ENCODE data around the gene NEUROG1. TPM values are rescaled to one million over a fixed set of nuclear protein-coding genes. Genes with fewer than 3 reads are reported as not detected.

Gene NEUROG1
- total RNA-seq, 2 donors from 2014 or later = not detected

- intact Hi-C loops (cut with DNase I) = loop anchor here (10.0 kb wide), 1 partner anchor 650 kb away; no protein-coding TSS in a partner anchor
- Histone ChIP-seq H3K4me3 (no peak overlapping the region), H3K27me3 (replicated peaks; ENCODE audit: insufficient read depth) (no peaks in the 10 kb centered on the region), H3K36me3 (no peaks in the 10 kb centered on the region), H3K9me3 (no peaks in the 10 kb centered on the region), H3K27ac (no peak overlapping the region), H3K4me1 (replicated peaks) (no peaks in the 10 kb centered on the region)
- 83% methylated on average over 6 of the region's 6 CpGs for WGBS
- DNase-seq (ENCODE audit: low spot score) = no peak
- TF ChIP-seq POLR2AphosphoS5 (IDR thresholded peaks at IDR 0.05) (no peak), POLR2A (IDR thresholded peaks at IDR 0.05) (no peak)
- TF ChIP-seq, protein P1, sequence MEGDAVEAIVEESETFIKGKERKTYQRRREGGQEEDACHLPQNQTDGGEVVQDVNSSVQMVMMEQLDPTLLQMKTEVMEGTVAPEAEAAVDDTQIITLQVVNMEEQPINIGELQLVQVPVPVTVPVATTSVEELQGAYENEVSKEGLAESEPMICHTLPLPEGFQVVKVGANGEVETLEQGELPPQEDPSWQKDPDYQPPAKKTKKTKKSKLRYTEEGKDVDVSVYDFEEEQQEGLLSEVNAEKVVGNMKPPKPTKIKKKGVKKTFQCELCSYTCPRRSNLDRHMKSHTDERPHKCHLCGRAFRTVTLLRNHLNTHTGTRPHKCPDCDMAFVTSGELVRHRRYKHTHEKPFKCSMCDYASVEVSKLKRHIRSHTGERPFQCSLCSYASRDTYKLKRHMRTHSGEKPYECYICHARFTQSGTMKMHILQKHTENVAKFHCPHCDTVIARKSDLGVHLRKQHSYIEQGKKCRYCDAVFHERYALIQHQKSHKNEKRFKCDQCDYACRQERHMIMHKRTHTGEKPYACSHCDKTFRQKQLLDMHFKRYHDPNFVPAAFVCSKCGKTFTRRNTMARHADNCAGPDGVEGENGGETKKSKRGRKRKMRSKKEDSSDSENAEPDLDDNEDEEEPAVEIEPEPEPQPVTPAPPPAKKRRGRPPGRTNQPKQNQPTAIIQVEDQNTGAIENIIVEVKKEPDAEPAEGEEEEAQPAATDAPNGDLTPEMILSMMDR (IDR thresholded peaks at IDR 0.05) = no peak
These were observed 29.5 kb upstream of the NEUROG1 start for GRCh38 chr5:135565266-135565665.

- WGBS = 72% methylated on average over 5 of the region's 5 CpGs
- H3K27ac ChIP-seq = no peak overlapping the region
- TF ChIP-seq POLR2A (IDR thresholded peaks at IDR 0.05) = no peak
- no peak for TF ChIP-seq POLR2AphosphoS5 (IDR thresholded peaks at IDR 0.05)
- TF ChIP-seq, protein P1 (IDR thresholded peaks at IDR 0.05) = no peak
- no peak for DNase-seq (ENCODE audit: low spot score)
- H3K27me3 ChIP-seq (replicated peaks; ENCODE audit: insufficient read depth) = peaks cover 2% of the 10 kb centered on the region
- no peaks in the 10 kb centered on the region for H3K4me1 ChIP-seq (replicated peaks)
- intact Hi-C loops (cut with DNase I) = loop anchor here (5.0 to 10.0 kb wide), 2 partner anchors 163 to 650 kb away; no protein-coding TSS in a partner anchor
- H3K9me3 ChIP-seq = no peaks in the 10 kb centered on the region
- H3K36me3 ChIP-seq = no peaks in the 10 kb centered on the region
- no peak overlapping the region for H3K4me3 ChIP-seq
These were observed 28.6 kb upstream of the NEUROG1 start for GRCh38 chr5:135564331-135564730.

DNA sequence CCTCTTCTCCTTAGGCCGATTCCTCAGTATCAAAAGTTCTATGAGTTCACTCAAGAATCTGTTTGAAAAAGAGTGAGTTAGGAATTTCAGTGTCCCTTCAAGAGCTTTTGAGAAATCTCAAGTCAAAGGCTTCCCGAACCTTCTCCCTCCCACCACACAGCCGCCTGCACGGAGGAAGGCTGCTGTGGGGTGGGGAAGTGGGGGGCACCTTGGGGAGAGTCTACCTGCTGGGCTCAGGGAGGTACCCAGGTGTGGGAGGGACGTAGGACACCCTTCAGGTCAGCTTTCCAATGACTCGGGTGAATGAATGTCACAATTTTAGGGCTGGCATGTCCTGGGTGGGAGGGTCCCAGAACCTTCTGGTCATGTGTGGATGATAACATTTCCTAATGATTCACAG lies 25.5 kb upstream of the NEUROG1 start:
- TF ChIP-seq, protein P1 (IDR thresholded peaks at IDR 0.05) = no peak
- TF ChIP-seq POLR2AphosphoS5 (IDR thresholded peaks at IDR 0.05) (no peak), POLR2A (IDR thresholded peaks at IDR 0.05) (no peak)
- H3K27me3 ChIP-seq (replicated peaks; ENCODE audit: insufficient read depth) = peaks cover 2% of the 10 kb centered on the region
- H3K4me1 ChIP-seq (replicated peaks) = no peaks in the 10 kb centered on the region
- H3K4me3 ChIP-seq = no peak overlapping the region
- intact Hi-C loops (cut with DNase I) = loop anchor here (5.0 to 10.0 kb wide), 2 partner anchors 166 to 654 kb away; no protein-coding TSS in a partner anchor
- DNase-seq (ENCODE audit: low spot score) = no peak
- WGBS = 92% methylated on average over 6 of the region's 6 CpGs
- H3K27ac ChIP-seq = no peak overlapping the region
- H3K36me3 ChIP-seq = no peaks in the 10 kb centered on the region
- H3K9me3 ChIP-seq = no peaks in the 10 kb centered on the region

DNA sequence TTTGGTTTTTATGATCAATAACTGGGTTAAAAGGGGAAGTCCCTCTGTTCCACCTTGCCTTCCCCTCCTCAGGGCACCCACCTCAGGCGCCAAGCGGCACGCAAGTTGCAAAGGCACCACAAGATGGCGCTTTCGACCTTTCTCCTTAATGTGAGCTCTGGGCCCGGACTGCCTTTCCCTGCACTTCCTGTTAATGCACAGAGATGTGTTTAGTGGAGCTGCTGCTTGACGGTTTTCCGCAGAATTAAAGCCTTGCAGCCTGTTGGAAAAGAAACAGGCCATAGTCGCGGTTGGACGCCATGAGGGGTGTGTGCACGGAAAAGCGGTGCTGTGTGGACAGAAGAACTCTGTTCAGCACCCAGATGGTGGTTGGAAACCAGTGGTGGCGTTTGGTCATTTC lies 25.1 kb upstream of the NEUROG1 start:
- H3K36me3 ChIP-seq = no peaks in the 10 kb centered on the region
- peak; percentile 69 for DNase-seq (ENCODE audit: low spot score)
- H3K4me1 ChIP-seq (replicated peaks) = no peaks in the 10 kb centered on the region
- no peaks in the 10 kb centered on the region for H3K9me3 ChIP-seq
- intact Hi-C loops (cut with DNase I) = loop anchor here (1.0 to 10.0 kb wide), 3 partner anchors 166 to 654 kb away; no protein-coding TSS in a partner anchor
- H3K27ac ChIP-seq = no peak overlapping the region
- WGBS = 18% methylated on average over 14 of the region's 14 CpGs
- TF ChIP-seq POLR2A (IDR thresholded peaks at IDR 0.05) (no peak), POLR2AphosphoS5 (IDR thresholded peaks at IDR 0.05) (peak; percentile 37)
- TF ChIP-seq, protein P1 (IDR thresholded peaks at IDR 0.05) = peak; percentile 40 to 83 (median 81)
- no peak overlapping the region for H3K4me3 ChIP-seq
- H3K27me3 ChIP-seq (replicated peaks; ENCODE audit: insufficient read depth) = peaks cover 2% of the 10 kb centered on the region

GRCh38 chr5:135559354-135559753 lies 23.6 kb upstream of the NEUROG1 start:
- H3K27me3 ChIP-seq (replicated peaks; ENCODE audit: insufficient read depth) = peaks cover 2% of the 10 kb centered on the region
- no peak overlapping the region for H3K4me3 ChIP-seq
- H3K4me1 ChIP-seq (replicated peaks) = no peaks in the 10 kb centered on the region
- TF ChIP-seq POLR2A (IDR thresholded peaks at IDR 0.05) = no peak
- TF ChIP-seq POLR2AphosphoS5 (IDR thresholded peaks at IDR 0.05) = no peak
- TF ChIP-seq, protein P1 (IDR thresholded peaks at IDR 0.05) = no peak
- 28% methylated on average over 6 of the region's 6 CpGs for WGBS
- H3K36me3 ChIP-seq = no peaks in the 10 kb centered on the region
- no peaks in the 10 kb centered on the region for H3K9me3 ChIP-seq
- no peak overlapping the region for H3K27ac ChIP-seq
- no peak for DNase-seq (ENCODE audit: low spot score)
- intact Hi-C loops (cut with DNase I) = no loop called here
